ENCODE results near the gene ETV5.

The ETV5 gene

DNA sequence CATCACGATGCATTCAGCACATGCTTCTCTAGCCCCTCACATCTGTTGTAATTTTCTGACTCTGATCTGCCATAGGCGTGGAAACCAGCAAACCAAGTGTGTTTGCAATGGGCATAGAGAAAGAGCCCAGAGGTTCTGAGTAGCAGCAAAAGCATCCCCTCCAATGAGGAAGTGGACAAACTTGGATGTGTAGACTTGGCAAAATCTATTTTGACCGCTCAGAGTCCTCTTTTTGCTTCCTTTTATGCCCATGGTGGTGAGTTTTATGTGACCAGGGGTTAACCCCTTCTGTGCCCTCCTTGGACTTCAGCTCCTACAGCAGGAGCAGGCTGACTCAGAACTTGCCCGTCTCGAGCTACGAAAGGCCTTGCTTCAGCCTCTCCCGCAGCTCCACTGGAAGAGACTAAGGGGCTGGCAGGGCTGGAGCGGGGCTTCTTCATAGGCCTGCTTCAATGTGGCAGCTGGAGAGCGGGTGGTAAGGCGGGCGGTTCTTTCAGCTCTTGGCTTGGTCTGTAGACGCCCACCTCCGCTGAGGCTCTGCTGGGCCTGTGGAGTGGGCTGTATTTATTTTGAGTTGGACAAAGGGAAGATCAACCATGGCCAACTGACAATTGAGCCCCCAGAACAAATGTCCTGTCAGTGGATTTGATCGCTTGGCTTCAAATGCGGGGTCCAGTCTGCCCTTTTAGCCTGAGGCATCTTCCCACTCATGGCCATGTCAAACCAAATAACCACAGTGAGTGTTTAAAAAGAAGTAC lies 6.5 kb upstream of the ETV5 start:
- H3K4me1 Mint-ChIP-seq (ENCODE audit: low read depth) = peaks cover 7% of the 10 kb centered on the region
- no peak overlapping the region for H3K27ac Mint-ChIP-seq
- no peak for DNase-seq (ENCODE audit: low spot score)
- H3K27me3 Mint-ChIP-seq (ENCODE audit: low read depth) = peaks cover 67% of the 10 kb centered on the region
- H3K4me3 Mint-ChIP-seq = no peak overlapping the region
- no peaks in the 10 kb centered on the region for H3K9me3 Mint-ChIP-seq
- no peaks in the 10 kb centered on the region for H3K36me3 Mint-ChIP-seq (ENCODE audit: low read depth)

- Mint-ChIP-seq H3K27me3 (ENCODE audit: low read depth) (peaks cover 85% of the 10 kb centered on the region), H3K36me3 (ENCODE audit: low read depth) (no peaks in the 10 kb centered on the region), H3K9me3 (no peaks in the 10 kb centered on the region), H3K27ac (no peak overlapping the region), H3K4me1 (ENCODE audit: low read depth) (peaks cover 27% of the 10 kb centered on the region), H3K4me3 (peak overlapping the region; percentile 29)
- no peak for DNase-seq (ENCODE audit: low spot score)
Measured at GRCh38 chr3:186110975-186111974, 2.4 kb upstream of the ETV5 start.

DNA sequence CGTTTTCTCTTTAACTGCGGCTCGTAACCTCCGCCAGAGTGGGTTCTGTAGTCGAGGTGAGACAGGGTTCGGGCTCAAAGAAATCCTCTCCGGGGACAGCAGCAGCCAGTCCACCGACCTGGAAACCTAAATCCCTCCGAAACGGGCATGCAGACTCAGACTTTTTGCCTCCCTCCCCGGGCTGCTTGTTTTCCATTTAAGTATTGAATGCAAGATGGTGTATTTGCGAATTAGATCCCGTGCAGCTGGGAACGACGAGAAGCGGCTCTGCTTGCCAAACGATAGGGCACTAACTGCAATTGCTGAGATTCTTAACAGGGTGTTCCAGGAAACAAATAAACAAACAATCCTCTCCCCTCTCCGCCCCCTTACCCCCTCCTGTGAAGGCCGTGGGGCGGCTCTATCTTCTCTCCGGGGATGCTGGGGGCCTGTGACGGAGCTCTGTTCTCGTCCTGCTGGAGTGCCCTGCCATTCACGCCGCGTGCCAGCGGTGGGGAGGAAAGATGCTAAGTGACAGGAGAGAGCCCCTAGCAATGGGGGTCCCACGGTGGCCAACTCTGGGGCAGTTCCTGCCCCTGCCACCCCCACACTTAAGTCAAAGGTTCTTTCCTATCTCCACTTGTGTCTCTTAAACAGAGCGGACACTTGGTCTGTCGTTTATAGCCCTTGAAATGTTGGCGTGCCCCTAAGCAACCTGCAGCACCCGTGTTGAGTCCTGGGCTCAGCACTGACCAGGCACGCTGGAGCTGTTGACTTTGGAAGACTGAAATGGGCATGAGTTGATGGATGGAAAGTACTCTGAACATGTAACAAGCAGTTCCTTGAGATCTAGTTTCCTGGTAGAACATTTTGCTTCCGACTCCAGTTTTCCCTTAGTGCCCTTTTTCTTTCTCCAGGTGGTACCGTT lies 1.3 kb upstream of the ETV5 start:
- Mint-ChIP-seq H3K4me1 (ENCODE audit: low read depth) (peaks cover 27% of the 10 kb centered on the region), H3K4me3 (peak overlapping the region; percentile 89), H3K27ac (no peak overlapping the region), H3K9me3 (no peaks in the 10 kb centered on the region), H3K27me3 (ENCODE audit: low read depth) (peaks cover 89% of the 10 kb centered on the region), H3K36me3 (ENCODE audit: low read depth) (no peaks in the 10 kb centered on the region)
- DNase-seq (ENCODE audit: low spot score) = no peak

DNA sequence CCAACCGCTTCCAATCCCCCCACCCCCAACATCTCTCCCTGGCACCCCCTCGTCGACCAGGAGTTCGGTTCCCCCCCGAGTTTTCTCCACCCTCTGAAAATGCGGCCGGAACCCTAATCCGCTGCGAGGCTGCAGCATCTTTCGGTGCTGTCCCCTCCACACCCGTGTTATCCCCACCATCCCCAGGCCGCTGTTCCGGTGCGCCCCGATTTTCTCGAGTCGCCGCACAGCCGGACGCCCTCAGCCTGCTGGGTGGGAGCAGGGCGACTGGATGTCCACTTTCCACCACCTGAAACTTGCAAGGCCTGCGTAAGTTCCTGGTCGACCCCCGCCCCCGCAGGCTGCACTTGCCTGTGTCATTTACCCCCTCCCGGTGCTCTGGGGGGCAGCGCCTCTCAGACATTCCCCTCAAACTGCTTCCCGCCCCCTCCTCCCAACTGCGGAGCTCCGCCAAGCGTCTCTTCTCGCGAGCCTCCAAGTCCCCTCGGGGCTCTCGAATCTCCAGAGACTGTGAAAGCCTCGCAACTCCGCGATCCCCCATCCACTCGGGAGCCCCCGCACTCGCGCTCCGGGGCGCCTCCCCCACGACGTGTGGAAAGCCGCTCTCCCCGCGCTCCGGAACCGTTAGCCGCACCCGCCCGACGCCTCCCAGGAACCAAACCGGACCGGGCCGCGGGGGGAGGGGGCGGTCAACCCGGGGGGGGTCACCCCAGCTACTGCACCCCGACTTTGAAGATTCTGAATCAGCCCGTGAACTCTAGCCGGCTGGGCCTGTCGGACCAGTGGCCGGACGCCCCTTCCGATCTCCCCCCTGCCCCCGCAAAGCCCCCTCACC lies 566 bp downstream of the ETV5 start:
- peaks cover 27% of the 10 kb centered on the region for H3K4me1 Mint-ChIP-seq (ENCODE audit: low read depth)
- peaks cover 86% of the 10 kb centered on the region for H3K27me3 Mint-ChIP-seq (ENCODE audit: low read depth)
- no peak overlapping the region for H3K27ac Mint-ChIP-seq

DNA sequence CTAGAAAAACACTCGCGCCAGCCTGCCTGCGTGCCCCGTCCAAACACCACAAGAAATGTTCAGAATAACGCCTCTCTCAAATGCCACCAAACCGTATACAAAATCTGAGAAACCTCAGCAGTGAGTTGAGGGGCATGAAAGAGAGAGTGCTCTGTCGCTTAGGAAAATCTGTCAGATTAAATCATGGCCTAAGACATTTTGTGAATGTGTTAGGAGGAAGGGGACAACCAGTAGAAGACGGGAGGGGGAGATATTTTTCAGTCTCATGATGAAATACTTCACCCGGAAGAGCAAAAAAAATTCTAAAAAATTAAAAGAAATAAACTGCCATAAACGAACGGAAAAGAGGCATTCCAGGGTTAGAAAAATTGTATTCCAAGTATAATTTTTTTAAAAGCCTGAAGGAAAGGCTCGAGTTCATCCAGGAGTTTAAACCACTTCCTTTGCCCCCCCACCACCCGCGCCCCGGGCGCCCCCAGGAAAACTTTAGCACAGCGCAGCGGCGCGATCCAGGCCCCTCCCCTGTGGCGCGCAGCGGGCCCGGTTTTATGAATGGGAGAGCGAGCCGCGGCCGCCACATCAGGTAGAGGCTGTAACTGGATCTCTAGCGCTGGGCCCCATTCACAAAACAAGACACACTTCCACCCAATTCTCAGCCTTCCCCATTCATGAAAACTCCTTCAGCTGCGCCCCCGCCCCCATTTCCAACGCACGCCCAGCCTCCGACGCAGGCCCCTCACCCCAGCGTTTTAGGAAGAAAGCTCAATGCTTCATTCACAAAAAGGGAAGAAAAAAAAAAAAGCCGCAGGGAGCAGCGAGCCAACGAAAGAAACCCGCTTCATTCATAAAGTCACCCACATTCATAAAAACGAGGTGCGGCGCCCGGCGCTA lies 1.4 kb downstream of the ETV5 start:
- peak; percentile 29 for DNase-seq (ENCODE audit: low spot score)
- H3K27ac Mint-ChIP-seq = no peak overlapping the region
- H3K4me1 Mint-ChIP-seq (ENCODE audit: low read depth) = peaks cover 27% of the 10 kb centered on the region
- no peaks in the 10 kb centered on the region for H3K36me3 Mint-ChIP-seq (ENCODE audit: low read depth)
- H3K9me3 Mint-ChIP-seq = no peaks in the 10 kb centered on the region
- H3K4me3 Mint-ChIP-seq = peak overlapping the region; percentile 89
- H3K27me3 Mint-ChIP-seq (ENCODE audit: low read depth) = peaks cover 85% of the 10 kb centered on the region

More for the DNA sequence above, 566 bp downstream of the ETV5 start:
- DNase-seq (ENCODE audit: low spot score) = no peak
- Mint-ChIP-seq H3K4me3 (peak overlapping the region; percentile 89), H3K9me3 (no peaks in the 10 kb centered on the region), H3K36me3 (ENCODE audit: low read depth) (no peaks in the 10 kb centered on the region)

GRCh38 chr3:186105543-186105942 lies 3.3 kb downstream of the ETV5 start:
- Mint-ChIP-seq H3K27ac (no peak overlapping the region), H3K4me1 (ENCODE audit: low read depth) (peaks cover 22% of the 10 kb centered on the region), H3K4me3 (no peak overlapping the region), H3K36me3 (ENCODE audit: low read depth) (no peaks in the 10 kb centered on the region), H3K9me3 (no peaks in the 10 kb centered on the region), H3K27me3 (ENCODE audit: low read depth) (peaks cover 74% of the 10 kb centered on the region)
- no peak for DNase-seq (ENCODE audit: low spot score)

DNA sequence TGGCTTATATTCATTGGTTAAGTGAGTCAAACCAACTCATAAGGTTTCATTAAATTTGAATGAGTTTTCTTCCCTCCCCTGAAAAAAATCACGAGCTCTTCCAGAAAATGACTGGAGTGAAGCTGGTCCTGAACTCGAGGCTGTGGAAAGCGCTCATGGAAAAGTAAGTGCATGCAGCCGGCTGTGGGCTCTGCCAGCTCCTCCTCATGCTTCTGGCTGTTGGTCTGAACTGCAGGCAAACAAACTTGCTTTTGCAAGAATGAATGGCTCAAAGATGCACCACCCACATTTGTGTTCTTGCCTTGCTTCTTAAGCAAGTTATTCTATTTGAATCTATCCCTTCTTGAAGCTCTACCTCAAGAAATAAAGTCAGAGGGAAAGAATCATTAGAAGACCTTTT lies 6.2 kb downstream of the ETV5 start:
- no peaks in the 10 kb centered on the region for H3K36me3 Mint-ChIP-seq (ENCODE audit: low read depth)
- H3K4me1 Mint-ChIP-seq (ENCODE audit: low read depth) = peaks cover 6% of the 10 kb centered on the region
- H3K27ac Mint-ChIP-seq = no peak overlapping the region
- H3K9me3 Mint-ChIP-seq = no peaks in the 10 kb centered on the region
- peaks cover 76% of the 10 kb centered on the region for H3K27me3 Mint-ChIP-seq (ENCODE audit: low read depth)
- DNase-seq (ENCODE audit: low spot score) = no peak
- H3K4me3 Mint-ChIP-seq = no peak overlapping the region

DNA sequence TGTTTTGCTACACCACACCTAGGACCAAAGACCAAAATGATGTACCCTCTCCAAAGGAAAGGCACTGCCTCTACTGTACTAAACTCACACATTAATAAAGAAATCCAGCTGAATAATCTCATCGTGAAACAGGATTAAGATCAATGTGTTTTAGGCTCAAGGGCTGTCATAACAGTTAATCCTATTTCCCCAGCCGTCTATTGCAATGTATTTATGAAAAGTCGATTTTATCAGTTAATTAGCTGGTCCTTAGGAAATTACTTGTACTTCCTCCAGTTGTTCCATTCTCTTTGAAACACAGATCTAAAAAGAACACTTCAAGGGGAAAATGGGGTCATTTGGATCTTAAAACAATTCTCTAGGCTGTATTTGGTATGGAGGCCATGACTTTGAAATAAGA lies 8.5 kb downstream of the ETV5 start:
- peaks cover 78% of the 10 kb centered on the region for H3K27me3 Mint-ChIP-seq (ENCODE audit: low read depth)

GRCh38 chr3:186099178-186099577 lies 9.7 kb downstream of the ETV5 start:
- H3K27ac Mint-ChIP-seq = no peak overlapping the region
- no peaks in the 10 kb centered on the region for H3K4me1 Mint-ChIP-seq (ENCODE audit: low read depth)
- H3K36me3 Mint-ChIP-seq (ENCODE audit: low read depth) = no peaks in the 10 kb centered on the region
- no peaks in the 10 kb centered on the region for H3K9me3 Mint-ChIP-seq
- DNase-seq (ENCODE audit: low spot score) = no peak
- H3K27me3 Mint-ChIP-seq (ENCODE audit: low read depth) = peaks cover 84% of the 10 kb centered on the region
- H3K4me3 Mint-ChIP-seq = no peak overlapping the region

More for the DNA sequence above, 8.5 kb downstream of the ETV5 start:
- no peak overlapping the region for H3K4me3 Mint-ChIP-seq
- no peak for DNase-seq (ENCODE audit: low spot score)
- H3K9me3 Mint-ChIP-seq = no peaks in the 10 kb centered on the region
- no peaks in the 10 kb centered on the region for H3K36me3 Mint-ChIP-seq (ENCODE audit: low read depth)
- no peak overlapping the region for H3K27ac Mint-ChIP-seq
- H3K4me1 Mint-ChIP-seq (ENCODE audit: low read depth) = no peaks in the 10 kb centered on the region

- Mint-ChIP-seq H3K27ac (no peak overlapping the region), H3K4me1 (ENCODE audit: low read depth) (no peaks in the 10 kb centered on the region), H3K36me3 (ENCODE audit: low read depth) (no peaks in the 10 kb centered on the region), H3K9me3 (no peaks in the 10 kb centered on the region), H3K27me3 (ENCODE audit: low read depth) (peaks cover 82% of the 10 kb centered on the region), H3K4me3 (no peak overlapping the region)
- DNase-seq (ENCODE audit: low spot score) = no peak
Measured at GRCh38 chr3:186098740-186099139, 10.1 kb downstream of the ETV5 start.

- no peak for DNase-seq (ENCODE audit: low spot score)
- no peaks in the 10 kb centered on the region for H3K4me1 Mint-ChIP-seq (ENCODE audit: low read depth)
- no peak overlapping the region for H3K27ac Mint-ChIP-seq
- no peaks in the 10 kb centered on the region for H3K36me3 Mint-ChIP-seq (ENCODE audit: low read depth)
- peaks cover 83% of the 10 kb centered on the region for H3K27me3 Mint-ChIP-seq (ENCODE audit: low read depth)
- no peak overlapping the region for H3K4me3 Mint-ChIP-seq
- no peaks in the 10 kb centered on the region for H3K9me3 Mint-ChIP-seq
Measured at GRCh38 chr3:186097663-186098451, 11.0 kb downstream of the ETV5 start.

GRCh38 chr3:186097317-186097662 lies 11.6 kb downstream of the ETV5 start:
- Mint-ChIP-seq H3K9me3 (no peaks in the 10 kb centered on the region), H3K4me3 (no peak overlapping the region), H3K27ac (no peak overlapping the region), H3K4me1 (ENCODE audit: low read depth) (no peaks in the 10 kb centered on the region), H3K36me3 (ENCODE audit: low read depth) (no peaks in the 10 kb centered on the region), H3K27me3 (ENCODE audit: low read depth) (peaks cover 83% of the 10 kb centered on the region)
- no peak for DNase-seq (ENCODE audit: low spot score)

All from T-helper 2 cell treated with Interferon-gamma antibody and Interleukin-4, amounts not matched to agents 5 μg/mL and 100 μg/mL, for 36 hours (primary cell).